Astrocyte (in vitro differentiated cells and primary cell): Measurements from ENCODE around the gene TMEM178B. TPM values are rescaled to one million over a fixed set of nuclear protein-coding genes. Genes with fewer than 3 reads are reported as not detected.

Experiments used
- DNase-seq: peaks from one replicate; pipeline ENCODE4 v3.0.0-alpha.2; 2010; ENCODE audit warnings: low read depth
- FAIRE-seq: peaks from 2 replicates; lab custom pipeline; 2011; peaks lifted over from hg19 to GRCh38; lab: Jason Lieb, UNC
- H2AFZ ChIP-seq: 2 replicates; pipeline ENCODE4 v1.6.0; 2012; ENCODE audit warnings: low read depth, low read length, inconsistent platforms
- H3K27ac ChIP-seq: 2 replicates; pipeline ENCODE4 v1.5.1; 2011; ENCODE audit warnings: low read depth, low read length, inconsistent platforms
- H3K27me3 ChIP-seq: 2 replicates; pipeline ENCODE4 v1.6.0; 2011; ENCODE audit warnings: low read length, inconsistent platforms; ENCODE audit not compliant: insufficient read depth
- H3K36me3 ChIP-seq: 2 replicates; pipeline ENCODE4 v1.5.1; 2011; ENCODE audit warnings: low read length, inconsistent platforms; ENCODE audit not compliant: insufficient read depth
- H3K4me1 ChIP-seq: 2 replicates; pipeline ENCODE4 v1.5.1; 2011; ENCODE audit warnings: low read length, inconsistent platforms; ENCODE audit not compliant: insufficient read depth
- H3K4me2 ChIP-seq: 2 replicates; pipeline ENCODE4 v1.6.0; 2012; ENCODE audit warnings: low read length, inconsistent platforms
- H3K4me3 ChIP-seq: 2 replicates; pipeline ENCODE4 v1.5.1; 2011; ENCODE audit warnings: low read depth, mild to moderate bottlenecking, low read length, inconsistent platforms; ENCODE audit not compliant: insufficient read depth
- H3K79me2 ChIP-seq: 2 replicates; pipeline ENCODE4 v1.6.0; 2012; ENCODE audit warnings: mild to moderate bottlenecking, low read length, inconsistent platforms; ENCODE audit not compliant: insufficient read depth
- H3K9ac ChIP-seq: 2 replicates; pipeline ENCODE4 v1.6.0; 2012; ENCODE audit warnings: mild to moderate bottlenecking, low read length, inconsistent platforms
- H3K9me3 ChIP-seq: 2 replicates; pipeline ENCODE4 v1.5.1; 2012; ENCODE audit warnings: low read depth, mild to moderate bottlenecking, low read length, inconsistent platforms; ENCODE audit not compliant: insufficient read depth
- H4K20me1 ChIP-seq: 2 replicates; pipeline ENCODE4 v1.6.0; 2012; ENCODE audit warnings: low read length, inconsistent platforms; ENCODE audit not compliant: insufficient read depth
- H3K27ac Mint-ChIP-seq: one replicate; pipeline ENCODE4 v1.8.0; 2021; ENCODE audit warnings: mild to moderate bottlenecking, mixed read lengths; ENCODE audit not compliant: unreplicated experiment
- H3K27me3 Mint-ChIP-seq: one replicate; pipeline ENCODE4 v1.8.0; 2021; ENCODE audit warnings: low read depth, mixed read lengths; ENCODE audit not compliant: unreplicated experiment
- H3K36me3 Mint-ChIP-seq: one replicate; pipeline ENCODE4 v1.8.0; 2021; ENCODE audit warnings: low read depth, mixed read lengths; ENCODE audit not compliant: unreplicated experiment
- H3K4me1 Mint-ChIP-seq: one replicate; pipeline ENCODE4 v1.8.0; 2021; ENCODE audit warnings: low read depth, mixed read lengths; ENCODE audit not compliant: unreplicated experiment
- H3K4me3 Mint-ChIP-seq: one replicate; pipeline ENCODE4 v1.8.0; 2021; ENCODE audit warnings: mild to moderate bottlenecking, moderate library complexity, mixed read lengths; ENCODE audit not compliant: unreplicated experiment
- H3K9me3 Mint-ChIP-seq: one replicate; pipeline ENCODE4 v1.8.0; 2021; ENCODE audit warnings: mild to moderate bottlenecking, mixed read lengths; ENCODE audit not compliant: unreplicated experiment
- CTCF ChIP-seq: IDR thresholded peaks from 2 replicates; pipeline ENCODE4 v1.5.1; 2011; ENCODE audit warnings: low read depth, mild to moderate bottlenecking, inconsistent platforms, low read length, moderate library complexity; ENCODE audit not compliant: insufficient read depth
- EZH2 ChIP-seq: IDR thresholded peaks from 2 replicates; pipeline ENCODE4 v1.6.1; 2012; ENCODE audit warnings: mild to moderate bottlenecking, low read length, inconsistent platforms; ENCODE audit not compliant: insufficient read depth
- total RNA-seq: library from RNA; stranded (reverse); gene quantifications from 2 replicates; pipeline ENCODE4 v1.2.1, GENCODE V29; 2021

The TMEM178B gene
- total RNA-seq, 1 donor from 2014 or later: 3.9 TPM

GRCh38 chr7:141407893-141408292 lies 334.0 kb downstream of the TMEM178B start:
- FAIRE-seq (no peak), DNase-seq (no peak)
- Mint-ChIP-seq H3K4me1 (no peaks in the 10 kb centered on the region), H3K36me3 (no peaks in the 10 kb centered on the region), H3K27me3 (peaks cover 13% of the 10 kb centered on the region), H3K27ac (no peak overlapping the region), H3K9me3 (no peaks in the 10 kb centered on the region), H3K4me3 (no peak overlapping the region)
- no peaks in the 10 kb centered on the region for H3K36me3 ChIP-seq
- no peak overlapping the region for H3K4me3 ChIP-seq
- H4K20me1 ChIP-seq: no peaks in the 10 kb centered on the region
- no peaks in the 10 kb centered on the region for H3K9me3 ChIP-seq
- H2AFZ ChIP-seq: no peak overlapping the region
- no peaks in the 10 kb centered on the region for H3K27me3 ChIP-seq
- no peak overlapping the region for H3K27ac ChIP-seq
- H3K79me2 ChIP-seq: no peaks in the 10 kb centered on the region
- H3K4me1 ChIP-seq: no peaks in the 10 kb centered on the region
- no peak overlapping the region for H3K9ac ChIP-seq
- H3K4me2 ChIP-seq: no peak overlapping the region
- TF ChIP-seq EZH2 (no peak), CTCF (no peak)

- H3K9me3 Mint-ChIP-seq: no peaks in the 10 kb centered on the region
- H3K4me1 Mint-ChIP-seq: no peaks in the 10 kb centered on the region
- no peaks in the 10 kb centered on the region for H3K36me3 Mint-ChIP-seq
- no peaks in the 10 kb centered on the region for H3K27me3 ChIP-seq
- no peak overlapping the region for H2AFZ ChIP-seq
- no peaks in the 10 kb centered on the region for H3K79me2 ChIP-seq
- peaks cover 13% of the 10 kb centered on the region for H3K27me3 Mint-ChIP-seq
- FAIRE-seq: no peak
- no peaks in the 10 kb centered on the region for H3K36me3 ChIP-seq
- H3K4me3 Mint-ChIP-seq: no peak overlapping the region
- no peak for DNase-seq
- no peak overlapping the region for H3K4me2 ChIP-seq
- H3K27ac Mint-ChIP-seq: no peak overlapping the region
- no peak overlapping the region for H3K27ac ChIP-seq
- H4K20me1 ChIP-seq: no peaks in the 10 kb centered on the region
- H3K4me3 ChIP-seq: no peak overlapping the region
- H3K9me3 ChIP-seq: no peaks in the 10 kb centered on the region
- H3K4me1 ChIP-seq: no peaks in the 10 kb centered on the region
- TF ChIP-seq EZH2 (no peak), CTCF (no peak)
- no peak overlapping the region for H3K9ac ChIP-seq
These were observed 334.6 kb downstream of the TMEM178B start for GRCh38 chr7:141408440-141408839.

GRCh38 chr7:141409219-141409618 lies 335.4 kb downstream of the TMEM178B start:
- H3K27me3 Mint-ChIP-seq: peaks cover 13% of the 10 kb centered on the region
- no peak overlapping the region for H2AFZ ChIP-seq
- no peaks in the 10 kb centered on the region for H3K4me1 ChIP-seq
- H4K20me1 ChIP-seq: no peaks in the 10 kb centered on the region
- H3K4me1 Mint-ChIP-seq: no peaks in the 10 kb centered on the region
- H3K4me3 Mint-ChIP-seq: no peak overlapping the region
- H3K4me2 ChIP-seq: no peak overlapping the region
- no peaks in the 10 kb centered on the region for H3K9me3 Mint-ChIP-seq
- H3K36me3 Mint-ChIP-seq: no peaks in the 10 kb centered on the region
- TF ChIP-seq CTCF (no peak), EZH2 (no peak)
- no peaks in the 10 kb centered on the region for H3K36me3 ChIP-seq
- H3K9ac ChIP-seq: no peak overlapping the region
- no peak for DNase-seq
- no peak overlapping the region for H3K27ac Mint-ChIP-seq
- no peak overlapping the region for H3K27ac ChIP-seq
- no peaks in the 10 kb centered on the region for H3K9me3 ChIP-seq
- no peaks in the 10 kb centered on the region for H3K27me3 ChIP-seq
- no peaks in the 10 kb centered on the region for H3K79me2 ChIP-seq
- H3K4me3 ChIP-seq: no peak overlapping the region
- no peak for FAIRE-seq
